ENCODE data around the gene DLX6.
"Not testable (repeated sequence)": the region's sequence is repeated elsewhere in the genome, so short reads cannot be mapped to it uniquely, and the experiment has no call there.

Gene DLX6

GRCh38 chr7:97024209-97025129, 19.1 kb downstream of the DLX6 start, which contains the start of gene DLX5:
TSS of gene DLX5 (minus strand) at chr7:97024831. CDS start at chr7:97024623, 208 bp downstream.
- peak; percentile 80 for DNase-seq

DNA sequence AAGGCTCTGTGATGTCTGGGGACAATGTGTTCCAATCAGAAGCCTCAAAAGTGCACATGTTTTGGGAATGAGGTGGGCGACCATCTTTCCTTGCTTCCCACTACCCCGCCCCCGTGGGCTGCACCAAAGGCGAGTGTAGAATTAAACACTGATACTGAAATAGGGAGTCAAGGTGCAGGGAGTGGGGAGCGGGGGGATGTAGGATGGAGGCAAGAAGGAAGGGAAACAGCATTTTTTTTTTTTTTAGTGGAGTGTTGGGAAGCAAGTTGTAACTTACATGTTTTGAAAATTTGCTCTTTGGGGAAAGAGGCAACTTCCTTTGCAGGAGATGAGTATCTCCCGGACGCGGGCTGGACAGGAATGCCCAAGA, 19.8 kb downstream of the DLX6 start:
- no peak for DNase-seq

DNA sequence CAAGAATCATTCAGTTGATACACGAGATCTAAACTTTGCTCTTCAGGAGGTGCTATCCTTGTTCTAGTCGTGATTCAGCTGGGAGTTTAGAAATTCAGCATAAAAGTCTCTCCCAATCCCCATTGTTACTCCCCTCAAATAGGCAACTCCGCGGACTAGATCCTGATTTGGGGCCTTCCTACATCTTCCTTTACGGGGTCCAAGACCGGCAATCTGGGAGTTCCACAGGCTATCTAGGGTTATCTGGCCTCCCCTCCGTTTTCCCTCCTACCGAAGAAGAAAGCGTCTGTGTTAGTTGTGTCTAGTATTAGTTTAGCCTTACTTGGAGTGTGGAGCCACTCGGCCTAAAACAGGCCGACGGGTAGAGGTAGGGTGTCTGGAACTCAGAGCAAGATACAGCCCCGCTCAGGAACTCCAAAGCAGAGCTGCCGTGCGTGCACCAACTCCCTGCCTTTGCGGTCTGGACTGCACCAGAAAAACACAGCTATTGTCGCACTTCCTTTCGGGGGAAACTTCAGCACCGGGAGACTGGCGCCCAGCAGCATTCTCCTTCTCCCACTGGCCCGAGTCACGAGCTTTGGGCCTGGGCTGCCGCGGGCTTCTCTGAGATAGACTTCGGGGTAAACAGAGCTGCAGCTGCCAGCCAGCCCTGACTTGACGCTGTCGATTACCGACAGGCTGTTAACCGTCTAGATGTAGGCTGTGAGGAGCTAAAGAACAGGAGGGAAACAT, 20.8 kb downstream of the DLX6 start:
- DNase-seq, result no peak

- peak; percentile 44 for DNase-seq
Measured at GRCh38 chr7:97026715-97027426, 21.5 kb downstream of the DLX6 start.

- peak; percentile 87 for DNase-seq
Measured at GRCh38 chr7:97027427-97028234, 22.3 kb downstream of the DLX6 start.

- DNase-seq, result not testable (repeated sequence)
Measured at GRCh38 chr7:97034213-97034852, 29.0 kb downstream of the DLX6 start.

DNA sequence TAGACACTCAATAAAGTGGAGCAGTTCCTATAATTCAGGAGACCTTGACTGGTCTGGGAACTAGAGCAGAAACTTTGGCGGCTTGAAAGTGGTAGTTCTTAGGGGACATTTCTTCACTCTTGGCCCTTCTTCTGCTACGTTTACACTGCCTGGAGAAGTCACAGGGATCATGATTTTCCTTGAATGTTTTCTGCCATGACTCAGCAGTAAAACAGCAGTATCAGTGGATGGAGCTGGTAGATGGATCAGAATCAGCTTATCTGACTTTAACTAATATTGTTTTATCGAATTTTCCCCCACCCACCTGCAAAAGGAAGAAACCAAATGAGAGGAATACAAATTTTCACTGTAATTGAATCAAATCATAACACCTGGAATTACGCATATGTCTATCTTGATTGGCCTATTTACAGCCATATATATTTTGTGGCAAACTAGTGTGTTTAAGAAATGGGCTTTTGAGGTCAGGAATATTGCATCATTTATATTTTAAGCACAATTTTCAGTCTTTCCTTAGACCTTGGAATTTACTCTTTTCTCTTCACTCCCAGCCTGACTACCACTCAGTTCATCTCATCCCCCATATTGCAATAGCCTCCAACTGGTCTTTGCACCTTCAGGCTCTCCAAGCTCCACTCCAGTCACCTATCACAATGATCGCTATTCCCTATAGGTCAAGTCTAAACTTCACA, 34.2 kb downstream of the DLX6 start:
- DNase-seq, result no peak

DNA sequence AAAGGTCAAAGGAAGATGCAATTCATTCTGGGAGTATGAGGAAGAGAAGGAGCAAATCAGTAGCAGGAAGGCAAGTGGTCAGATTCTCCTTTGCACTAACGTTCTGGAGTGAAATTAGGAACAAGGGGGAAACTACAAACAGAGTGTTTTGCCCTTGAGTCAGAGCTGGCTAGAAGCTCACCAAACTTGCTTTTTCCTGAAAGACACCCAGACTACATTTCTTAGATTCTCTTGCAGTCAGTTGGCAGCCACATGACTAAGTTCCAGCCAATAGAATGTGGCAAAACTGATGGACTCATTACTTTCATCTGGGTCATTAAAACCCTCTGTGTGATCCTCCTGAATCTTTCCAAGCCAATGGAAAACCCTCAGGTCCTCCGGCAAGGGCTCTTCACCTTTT, 37.9 kb downstream of the DLX6 start:
- DNase-seq, result no peak
